HEK293 (cell line): ENCODE data around the gene OBSCN.

ENCODE experiments used
- KLF1 ChIP-seq: fragments of 450-650 bp; formaldehyde crosslinking; IDR thresholded peaks from 2 replicates; pipeline ENCODE4 v1.5.1; 2016; ENCODE audit warnings: missing biosample characterization, missing genetic modification characterization
- PBX3 ChIP-seq: sonication (generic); formaldehyde crosslinking; IDR thresholded peaks from 2 replicates; pipeline ENCODE4 v1.8.1; 2022; ENCODE audit warnings: mild to moderate bottlenecking, moderate library complexity, missing genetic modification reagents
- ZFP41 ChIP-seq: fragments of 450-650 bp; formaldehyde crosslinking; IDR thresholded peaks from 2 replicates; pipeline ENCODE4 v1.5.1; 2016; ENCODE audit warnings: missing biosample characterization, missing genetic modification characterization, borderline replicate concordance

GRCh38 chr1:228415221-228415620 lies 207.4 kb downstream of the OBSCN start:
- no peak for TF ChIP-seq PBX3
- no peak for TF ChIP-seq KLF1 (tag by site-specific recombination)
- TF ChIP-seq ZFP41 (tag by site-specific recombination): no peak
